Measurements from ENCODE around the gene RFX4.
A peak's percentile ranks its signal among the peaks of the same experiment; 100 is the strongest.

Gene RFX4

GRCh38 chr12:106631797-106632196, 49.0 kb downstream of the RFX4 start:
- no peak overlapping the region for H3K4me2 ChIP-seq (ENCODE audit: low read length)
- no peak overlapping the region for H4K91ac ChIP-seq (ENCODE audit: low read depth, low read length)
- H3K27me3 ChIP-seq (ENCODE audit: insufficient read depth, low read length) = no peaks in the 10 kb centered on the region
- WGBS (ENCODE audit: extremely low coverage, insufficient coverage, insufficient read length) = no CpG with 5 or more reads among the region's 2 CpGs
- H3K18ac ChIP-seq (ENCODE audit: low read length) = no peak overlapping the region
- no peak overlapping the region for H2AK5ac ChIP-seq (ENCODE audit: low read length)
- H2BK12ac ChIP-seq (ENCODE audit: low read length) = no peak overlapping the region
- no peak overlapping the region for H3K4me3 ChIP-seq (ENCODE audit: low read depth, low read length)
- no peaks in the 10 kb centered on the region for H3K79me2 ChIP-seq (ENCODE audit: control insufficient read depth, insufficient read depth, low read length, poor library complexity)
- H3K14ac ChIP-seq (ENCODE audit: low read length) = no peak overlapping the region
- no peaks in the 10 kb centered on the region for H3K79me1 ChIP-seq (ENCODE audit: low read length)
- no peak overlapping the region for H3K9ac ChIP-seq (ENCODE audit: low read length)
- no peak overlapping the region for H3K4ac ChIP-seq (ENCODE audit: low read depth, low read length)
- H3K27ac ChIP-seq (ENCODE audit: low read depth, low read length) = no peak overlapping the region
- H3K23ac ChIP-seq (ENCODE audit: low read length) = no peak overlapping the region
- no peak for DNase-seq
- no peaks in the 10 kb centered on the region for H3K36me3 ChIP-seq (ENCODE audit: control insufficient read depth in 1 of 2, insufficient read depth in 2 of 2, low read length in 2 of 2)
- no peak overlapping the region for H2AFZ ChIP-seq (ENCODE audit: insufficient read depth, low read length, poor library complexity)
- no peak overlapping the region for H4K8ac ChIP-seq (ENCODE audit: low read depth, low read length)
- H3K4me1 ChIP-seq (ENCODE audit: control insufficient read depth in 1 of 2, insufficient read depth in 2 of 2, low read length in 2 of 2) = peaks cover 2 to 4% of the 10 kb centered on the region in 2 experiments
- H4K12ac ChIP-seq (ENCODE audit: low read depth, low read length) = no peak overlapping the region
- no peak overlapping the region for H2BK5ac ChIP-seq (ENCODE audit: low read depth, low read length, poor library complexity)
- no peak overlapping the region for H2BK120ac ChIP-seq (ENCODE audit: insufficient read depth, low read length, poor library complexity)
- H3K9me3 ChIP-seq (ENCODE audit: insufficient read depth, low read depth, low read length) = peaks cover 2% of the 10 kb centered on the region

GRCh38 chr12:106632797-106633450, 50.1 kb downstream of the RFX4 start:
- Histone ChIP-seq H3K27me3 (ENCODE audit: insufficient read depth, low read length) (no peaks in the 10 kb centered on the region), H2BK5ac (ENCODE audit: low read depth, low read length, poor library complexity) (no peak overlapping the region), H3K79me2 (ENCODE audit: control insufficient read depth, insufficient read depth, low read length, poor library complexity) (no peaks in the 10 kb centered on the region), H3K36me3 (ENCODE audit: control insufficient read depth in 1 of 2, insufficient read depth in 2 of 2, low read length in 2 of 2) (no peaks in the 10 kb centered on the region), H3K4ac (ENCODE audit: low read depth, low read length) (no peak overlapping the region), H2BK120ac (ENCODE audit: insufficient read depth, low read length, poor library complexity) (no peak overlapping the region), H3K27ac (ENCODE audit: low read depth, low read length) (no peak overlapping the region), H3K14ac (ENCODE audit: low read length) (no peak overlapping the region), H3K18ac (ENCODE audit: low read length) (no peak overlapping the region), H3K9me3 (ENCODE audit: insufficient read depth, low read depth, low read length) (peaks cover 2% of the 10 kb centered on the region), H3K4me3 (ENCODE audit: low read depth, low read length) (no peak overlapping the region), H2BK12ac (ENCODE audit: low read length) (no peak overlapping the region), H4K91ac (ENCODE audit: low read depth, low read length) (no peak overlapping the region), H2AFZ (ENCODE audit: insufficient read depth, low read length, poor library complexity) (no peak overlapping the region), H3K4me2 (ENCODE audit: low read length) (no peak overlapping the region), H3K23ac (ENCODE audit: low read length) (no peak overlapping the region), H4K12ac (ENCODE audit: low read depth, low read length) (no peak overlapping the region), H2AK5ac (ENCODE audit: low read length) (no peak overlapping the region), H3K79me1 (ENCODE audit: low read length) (no peaks in the 10 kb centered on the region), H4K8ac (ENCODE audit: low read depth, low read length) (no peak overlapping the region), H3K4me1 (ENCODE audit: control insufficient read depth in 1 of 2, insufficient read depth in 2 of 2, low read length in 2 of 2) (no peaks in the 10 kb centered on the region), H3K9ac (ENCODE audit: low read length) (no peak overlapping the region)
- no CpG with 5 or more reads among the region's 7 CpGs for WGBS (ENCODE audit: extremely low coverage, insufficient coverage, insufficient read length)
- DNase-seq = peak in 1 of 2 donors; percentile 51

GRCh38 chr12:106633451-106633823, 50.6 kb downstream of the RFX4 start:
- no peak overlapping the region for H3K27ac ChIP-seq (ENCODE audit: low read depth, low read length)
- H3K79me2 ChIP-seq (ENCODE audit: control insufficient read depth, insufficient read depth, low read length, poor library complexity) = no peaks in the 10 kb centered on the region
- no peak overlapping the region for H3K4ac ChIP-seq (ENCODE audit: low read depth, low read length)
- H3K23ac ChIP-seq (ENCODE audit: low read length) = no peak overlapping the region
- no peaks in the 10 kb centered on the region for H3K79me1 ChIP-seq (ENCODE audit: low read length)
- no peak overlapping the region for H2BK12ac ChIP-seq (ENCODE audit: low read length)
- no peak overlapping the region for H3K9ac ChIP-seq (ENCODE audit: low read length)
- H4K8ac ChIP-seq (ENCODE audit: low read depth, low read length) = no peak overlapping the region
- no peak overlapping the region for H2BK120ac ChIP-seq (ENCODE audit: insufficient read depth, low read length, poor library complexity)
- no peaks in the 10 kb centered on the region for H3K4me1 ChIP-seq (ENCODE audit: control insufficient read depth in 1 of 2, insufficient read depth in 2 of 2, low read length in 2 of 2)
- no peaks in the 10 kb centered on the region for H3K27me3 ChIP-seq (ENCODE audit: insufficient read depth, low read length)
- H3K4me2 ChIP-seq (ENCODE audit: low read length) = no peak overlapping the region
- no peak overlapping the region for H3K4me3 ChIP-seq (ENCODE audit: low read depth, low read length)
- no CpG with 5 or more reads among the region's 1 CpG for WGBS (ENCODE audit: extremely low coverage, insufficient coverage, insufficient read length)
- peak in 1 of 2 donors; percentile 4 for DNase-seq
- no peak overlapping the region for H2AFZ ChIP-seq (ENCODE audit: insufficient read depth, low read length, poor library complexity)
- no peak overlapping the region for H4K91ac ChIP-seq (ENCODE audit: low read depth, low read length)
- H2BK5ac ChIP-seq (ENCODE audit: low read depth, low read length, poor library complexity) = no peak overlapping the region
- no peak overlapping the region for H3K18ac ChIP-seq (ENCODE audit: low read length)
- H4K12ac ChIP-seq (ENCODE audit: low read depth, low read length) = no peak overlapping the region
- no peaks in the 10 kb centered on the region for H3K36me3 ChIP-seq (ENCODE audit: control insufficient read depth in 1 of 2, insufficient read depth in 2 of 2, low read length in 2 of 2)
- no peaks in the 10 kb centered on the region for H3K9me3 ChIP-seq (ENCODE audit: insufficient read depth, low read depth, low read length)
- H2AK5ac ChIP-seq (ENCODE audit: low read length) = no peak overlapping the region
- no peak overlapping the region for H3K14ac ChIP-seq (ENCODE audit: low read length)

GRCh38 chr12:106634206-106634605, 51.4 kb downstream of the RFX4 start:
- no peak overlapping the region for H4K91ac ChIP-seq (ENCODE audit: low read depth, low read length)
- WGBS (ENCODE audit: extremely low coverage, insufficient coverage, insufficient read length) = no CpG with 5 or more reads among the region's 7 CpGs

More at GRCh38 chr12:106634206-106634605, 51.4 kb downstream of the RFX4 start:
- Histone ChIP-seq H3K4ac (ENCODE audit: low read depth, low read length) (no peak overlapping the region), H4K8ac (ENCODE audit: low read depth, low read length) (no peak overlapping the region), H3K14ac (ENCODE audit: low read length) (no peak overlapping the region), H2BK12ac (ENCODE audit: low read length) (no peak overlapping the region), H3K27ac (ENCODE audit: low read depth, low read length) (no peak overlapping the region), H3K4me2 (ENCODE audit: low read length) (no peak overlapping the region), H3K23ac (ENCODE audit: low read length) (no peak overlapping the region), H3K36me3 (ENCODE audit: control insufficient read depth in 1 of 2, insufficient read depth in 2 of 2, low read length in 2 of 2) (no peaks in the 10 kb centered on the region), H3K79me1 (ENCODE audit: low read length) (no peaks in the 10 kb centered on the region), H3K4me1 (ENCODE audit: control insufficient read depth in 1 of 2, insufficient read depth in 2 of 2, low read length in 2 of 2) (no peaks in the 10 kb centered on the region), H2BK120ac (ENCODE audit: insufficient read depth, low read length, poor library complexity) (no peak overlapping the region), H3K9me3 (ENCODE audit: insufficient read depth, low read depth, low read length) (no peaks in the 10 kb centered on the region), H4K12ac (ENCODE audit: low read depth, low read length) (no peak overlapping the region), H3K18ac (ENCODE audit: low read length) (no peak overlapping the region), H3K9ac (ENCODE audit: low read length) (no peak overlapping the region), H2AK5ac (ENCODE audit: low read length) (no peak overlapping the region), H3K27me3 (ENCODE audit: insufficient read depth, low read length) (no peaks in the 10 kb centered on the region), H3K79me2 (ENCODE audit: control insufficient read depth, insufficient read depth, low read length, poor library complexity) (no peaks in the 10 kb centered on the region), H2BK5ac (ENCODE audit: low read depth, low read length, poor library complexity) (no peak overlapping the region), H3K4me3 (ENCODE audit: low read depth, low read length) (peak overlapping the region; percentile 1), H2AFZ (ENCODE audit: insufficient read depth, low read length, poor library complexity) (no peak overlapping the region)
- no peak for DNase-seq

Measured in trophoblast cell (in vitro differentiated cells and primary cell).